Measurements from ENCODE around the gene GLOD5. TPM values are rescaled to one million over a fixed set of nuclear protein-coding genes. Genes with fewer than 3 reads are reported as not detected.

Gene GLOD5
- total RNA-seq, 4 donors from 2014 or later = 15.2 to 15.3 TPM; not detected in 2

GRCh38 chrX:48776818-48777439, 15.4 kb downstream of the GLOD5 start:
- TF ChIP-seq POLR2A (IDR thresholded peaks at IDR 0.05) = no peak
- no peak for TF ChIP-seq CTCF (IDR thresholded peaks at IDR 0.05)
- Histone ChIP-seq H3K9me3 (no peaks in the 10 kb centered on the region), H3K4me3 (no peak overlapping the region), H3K27me3 (no peaks in the 10 kb centered on the region), H3K4me1 (no peaks in the 10 kb centered on the region), H3K27ac (no peak overlapping the region), H3K36me3 (no peaks in the 10 kb centered on the region)
- DNase-seq = no peak

- Histone ChIP-seq H3K9me3 (no peaks in the 10 kb centered on the region), H3K4me1 (no peaks in the 10 kb centered on the region), H3K27ac (no peak overlapping the region), H3K27me3 (no peaks in the 10 kb centered on the region), H3K36me3 (no peaks in the 10 kb centered on the region), H3K4me3 (no peak overlapping the region)
- no peak for DNase-seq
- TF ChIP-seq CTCF (IDR thresholded peaks at IDR 0.05) = no peak
- no peak for TF ChIP-seq POLR2A (IDR thresholded peaks at IDR 0.05)
Measured at GRCh38 chrX:48779399-48779798, 17.9 kb downstream of the GLOD5 start.

- H3K4me1 ChIP-seq = no peaks in the 10 kb centered on the region
- DNase-seq = no peak
- no peak overlapping the region for H3K4me3 ChIP-seq
- no peaks in the 10 kb centered on the region for H3K36me3 ChIP-seq
- no peak overlapping the region for H3K27ac ChIP-seq
- TF ChIP-seq CTCF (IDR thresholded peaks at IDR 0.05) (no peak), POLR2A (IDR thresholded peaks at IDR 0.05) (no peak)
- no peaks in the 10 kb centered on the region for H3K27me3 ChIP-seq
- no peaks in the 10 kb centered on the region for H3K9me3 ChIP-seq
Measured at GRCh38 chrX:48781705-48782104, 20.2 kb downstream of the GLOD5 start.

DNA sequence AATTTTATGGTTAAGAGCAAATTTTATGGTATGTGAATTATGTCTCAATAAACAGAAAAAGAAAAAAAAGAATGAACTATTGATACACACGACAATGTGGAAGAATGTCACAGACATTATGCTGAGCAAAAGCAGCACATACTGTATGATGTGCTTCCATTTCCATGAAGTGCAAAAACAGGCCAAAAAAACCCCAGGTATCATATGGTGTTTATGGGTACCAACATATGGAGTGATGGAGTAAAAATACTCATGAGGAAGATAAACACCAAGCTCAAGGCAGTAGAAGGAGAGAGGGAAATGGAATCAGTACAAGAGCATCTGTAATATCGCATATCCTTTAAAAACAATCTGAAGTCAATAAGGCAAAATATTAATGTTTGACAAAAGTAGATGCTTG, 20.7 kb downstream of the GLOD5 start:
- H3K27me3 ChIP-seq = no peaks in the 10 kb centered on the region
- H3K27ac ChIP-seq = no peak overlapping the region
- no peaks in the 10 kb centered on the region for H3K9me3 ChIP-seq
- H3K4me3 ChIP-seq = no peak overlapping the region
- no peaks in the 10 kb centered on the region for H3K36me3 ChIP-seq
- no peak for TF ChIP-seq POLR2A (IDR thresholded peaks at IDR 0.05)
- no peak for TF ChIP-seq CTCF (IDR thresholded peaks at IDR 0.05)
- H3K4me1 ChIP-seq = no peaks in the 10 kb centered on the region
- no peak for DNase-seq

DNA sequence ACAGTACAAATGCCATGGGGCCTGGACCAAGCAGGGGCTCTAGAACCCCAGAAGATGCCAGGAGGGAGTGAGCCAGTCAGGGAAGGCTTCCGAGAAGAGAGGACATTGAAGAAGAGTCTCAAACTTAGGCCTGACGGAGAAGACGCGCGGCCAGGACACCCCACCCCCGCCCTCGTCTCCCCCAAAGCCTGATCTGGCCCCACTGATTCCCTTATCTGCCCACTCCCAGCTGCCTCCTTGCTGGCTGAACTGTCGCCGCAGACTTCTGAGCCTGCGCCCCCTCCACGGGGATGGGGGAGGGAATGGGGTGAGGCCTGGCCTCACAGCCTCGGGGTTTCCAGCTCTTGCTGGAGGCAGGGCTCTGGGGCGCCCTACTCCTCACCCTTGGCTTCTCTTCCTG, 21.2 kb downstream of the GLOD5 start:
- no peaks in the 10 kb centered on the region for H3K4me1 ChIP-seq
- no peaks in the 10 kb centered on the region for H3K27me3 ChIP-seq
- H3K9me3 ChIP-seq = no peaks in the 10 kb centered on the region
- H3K36me3 ChIP-seq = no peaks in the 10 kb centered on the region
- H3K27ac ChIP-seq = no peak overlapping the region
- no peak overlapping the region for H3K4me3 ChIP-seq
- DNase-seq = no peak
- TF ChIP-seq CTCF (IDR thresholded peaks at IDR 0.05) = no peak
- no peak for TF ChIP-seq POLR2A (IDR thresholded peaks at IDR 0.05)

GRCh38 chrX:48784726-48785125, 23.2 kb downstream of the GLOD5 start:
- no peak for DNase-seq
- Histone ChIP-seq H3K36me3 (no peaks in the 10 kb centered on the region), H3K27ac (no peak overlapping the region), H3K4me1 (no peaks in the 10 kb centered on the region), H3K27me3 (no peaks in the 10 kb centered on the region), H3K9me3 (no peaks in the 10 kb centered on the region), H3K4me3 (no peak overlapping the region)
- TF ChIP-seq POLR2A (IDR thresholded peaks at IDR 0.05) (no peak), CTCF (IDR thresholded peaks at IDR 0.05) (no peak)

All from Peyer's patch (tissue), 4 donors.